HepG2 (cell line): ENCODE measurements around the gene CENPB. TPM values are rescaled to one million over a fixed set of nuclear protein-coding genes. Genes with fewer than 3 reads are reported as not detected.

ENCODE experiments used
- FOSL2 ChIP-seq: sonication (generic); formaldehyde crosslinking; IDR thresholded peaks from 2 replicates; pipeline ENCODE4 v1.4.0; 2020; ENCODE audit warnings: missing genetic modification reagents
- KDM5A ChIP-seq: fragments of 200-600 bp; sonication (generic); IDR thresholded peaks from 2 replicates; pipeline ENCODE4 v1.7.0; 2018; ENCODE audit warnings: antibody characterized with exemption, mild to moderate bottlenecking, low read length, borderline replicate concordance
- KLF15 ChIP-seq: sonication (generic); formaldehyde crosslinking; IDR thresholded peaks from 2 replicates; pipeline ENCODE4 v1.8.1; 2023; ENCODE audit warnings: borderline replicate concordance, mild to moderate bottlenecking, inconsistent platforms, missing genetic modification reagents, mixed read lengths
- MED8 ChIP-seq: sonication (generic); formaldehyde crosslinking; IDR thresholded peaks from 2 replicates; pipeline ENCODE4 v1.8.1; 2023; ENCODE audit warnings: mild to moderate bottlenecking, missing genetic modification reagents; ENCODE audit not compliant: insufficient replicate concordance
- NR1H2 ChIP-seq: sonication (generic); formaldehyde crosslinking; IDR thresholded peaks from 2 replicates; pipeline ENCODE4 v1.8.1; 2022; ENCODE audit warnings: low read depth, missing genetic modification reagents, borderline replicate concordance
- RFX1 ChIP-seq: fragments of 450-650 bp; IDR thresholded peaks from 2 replicates; pipeline ENCODE4 v1.6.1; 2017
- SCMH1 ChIP-seq: sonication (generic); formaldehyde crosslinking; IDR thresholded peaks from 2 replicates; pipeline ENCODE4 v1.9.0; 2021; ENCODE audit warnings: missing genetic modification reagents, mild to moderate bottlenecking, borderline replicate concordance
- SNAI1 ChIP-seq: sonication (generic); formaldehyde crosslinking; IDR thresholded peaks from 2 replicates; pipeline ENCODE4 v1.5.0; 2020; ENCODE audit warnings: mild to moderate bottlenecking, missing genetic modification reagents, borderline replicate concordance
- TP53 ChIP-seq: sonication (generic); formaldehyde crosslinking; conservative IDR thresholded peaks from 2 replicates; pipeline ENCODE4 v1.4.0; 2020; ENCODE audit warnings: missing genetic modification reagents
- ZFP36L1 ChIP-seq: sonication (generic); formaldehyde crosslinking; IDR thresholded peaks from 2 replicates; pipeline ENCODE4 v1.8.0; 2022; ENCODE audit warnings: mild to moderate bottlenecking, missing genetic modification reagents, moderate library complexity
- ZNF224 ChIP-seq: sonication (generic); formaldehyde crosslinking; IDR thresholded peaks from 2 replicates; pipeline ENCODE4 v1.5.0; 2020; ENCODE audit warnings: mild to moderate bottlenecking, missing genetic modification reagents
- ZNF510 ChIP-seq: sonication (generic); formaldehyde crosslinking; IDR thresholded peaks from 2 replicates; pipeline ENCODE4 v1.4.0; 2020; ENCODE audit warnings: low read depth, mild to moderate bottlenecking, missing genetic modification reagents
- ZNF577 ChIP-seq: sonication (generic); formaldehyde crosslinking; IDR thresholded peaks from 2 replicates; pipeline ENCODE4 v1.4.0; 2020; ENCODE audit warnings: mild to moderate bottlenecking, low read depth, missing genetic modification reagents, borderline replicate concordance
- ZNF775 ChIP-seq: sonication (generic); formaldehyde crosslinking; IDR thresholded peaks from 2 replicates; pipeline ENCODE4 v1.4.0; 2020; ENCODE audit warnings: missing genetic modification reagents, mild to moderate bottlenecking, moderate library complexity, borderline replicate concordance
- polyA plus RNA-seq, 8 experiments: library from polyadenylated mRNA; depleted of rRNA in 3 of 8; stranded (reverse) in 7 of 8; unstranded in 1 of 8; fragments of >200 nt; fragmentation: Illumina TruSeq in 4 of 8; extraction: Trizol in 4 of 8; gene quantifications; 2 replicates each; pipeline versions ENCODE4 v1.2.1 to v1.2.3, GENCODE V29; 2011 to 2016; ENCODE audit warnings: low read depth in 4 of 8, missing spikeins in 1 of 8, mixed read lengths in 1 of 8; ENCODE audit not compliant: insufficient read depth in 1 of 8
- total RNA-seq, 5 experiments: library from RNA; depleted of rRNA; stranded (reverse); fragments of >200 nt; fragmentation: Illumina TruSeq; extraction: Trizol; gene quantifications; 2 replicates each; pipeline ENCODE4 v1.2.3, GENCODE V29; 2016; ENCODE audit warnings: low read depth in 1 of 5
- TF ChIP-seq, protein P1 (sequence below): IDR thresholded peaks from 2 replicates; pipeline ENCODE4 v1.6.1; 2018; ENCODE audit warnings: missing genetic modification reagents, mild to moderate bottlenecking, missing compliant biosample characterization
- TF ChIP-seq, protein P2 (sequence below): sonication (generic); formaldehyde crosslinking; IDR thresholded peaks from 2 replicates; pipeline ENCODE4 v1.8.0; 2022; ENCODE audit warnings: missing genetic modification reagents, mild to moderate bottlenecking, borderline replicate concordance
- TF ChIP-seq, protein P3 (sequence below): IDR thresholded peaks from 2 replicates; pipeline ENCODE4 v1.6.1; 2016; ENCODE audit warnings: low read depth, control low read depth
- TF ChIP-seq, protein P4 (sequence below): sonication (generic); formaldehyde crosslinking; IDR thresholded peaks from 2 replicates; pipeline ENCODE4 v1.4.0; 2020; ENCODE audit warnings: mild to moderate bottlenecking, missing genetic modification reagents
- TF ChIP-seq, protein P5 (sequence below): sonication (generic); formaldehyde crosslinking; IDR thresholded peaks from 2 replicates; pipeline ENCODE4 v1.4.0; 2020; ENCODE audit warnings: mild to moderate bottlenecking, missing genetic modification reagents
- TF ChIP-seq, protein P6 (sequence below): sonication (generic); formaldehyde crosslinking; IDR thresholded peaks from 2 replicates; pipeline ENCODE4 v1.4.0; 2020; ENCODE audit warnings: missing genetic modification reagents

The CENPB gene
- total and polyA plus RNA-seq, 2 of the 13 experiments (the other 11 are each of a cell fraction or from before 2014, with no cell fraction given): 10.4 to 54.5 TPM

DNA sequence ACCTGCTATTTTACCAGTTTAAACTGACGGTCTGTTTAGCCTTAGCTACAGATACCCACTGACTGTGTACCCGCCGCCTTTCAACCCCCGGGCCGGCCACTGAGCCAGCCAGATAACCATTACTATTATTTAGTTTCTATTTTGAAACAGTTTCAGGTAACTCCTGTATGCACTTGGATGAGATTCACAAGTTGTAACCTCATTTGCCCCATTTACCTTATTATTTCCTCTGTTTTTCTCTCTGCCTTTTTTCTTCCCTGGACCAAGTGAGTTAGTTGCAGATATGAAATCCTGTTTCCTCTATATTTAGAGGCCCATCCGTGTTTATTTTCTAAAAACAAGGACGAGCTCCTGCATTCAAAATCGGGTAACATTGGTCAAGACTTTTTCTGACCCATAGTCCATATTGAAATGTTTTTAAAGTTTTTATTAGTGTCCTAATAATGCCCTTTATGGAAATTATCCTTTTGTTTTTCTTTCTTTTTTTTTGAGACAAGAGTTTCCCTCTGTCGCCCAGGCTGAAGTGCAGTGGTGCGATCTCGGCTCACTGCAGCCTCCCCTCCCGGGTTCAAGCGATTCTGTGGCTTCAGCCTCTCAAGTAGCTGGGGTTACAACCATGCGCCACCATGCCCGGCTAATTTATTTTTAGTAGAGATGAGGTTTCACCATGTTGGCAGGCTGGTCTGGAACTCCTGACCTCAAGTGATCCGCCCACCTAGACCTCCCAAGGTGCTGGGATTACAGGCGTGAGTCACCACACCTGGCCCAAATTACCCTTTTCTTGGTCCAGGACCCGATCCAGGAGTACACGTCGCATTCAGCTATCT, 34.6 kb upstream of the CENPB start (continued):
- TF ChIP-seq, protein P1, sequence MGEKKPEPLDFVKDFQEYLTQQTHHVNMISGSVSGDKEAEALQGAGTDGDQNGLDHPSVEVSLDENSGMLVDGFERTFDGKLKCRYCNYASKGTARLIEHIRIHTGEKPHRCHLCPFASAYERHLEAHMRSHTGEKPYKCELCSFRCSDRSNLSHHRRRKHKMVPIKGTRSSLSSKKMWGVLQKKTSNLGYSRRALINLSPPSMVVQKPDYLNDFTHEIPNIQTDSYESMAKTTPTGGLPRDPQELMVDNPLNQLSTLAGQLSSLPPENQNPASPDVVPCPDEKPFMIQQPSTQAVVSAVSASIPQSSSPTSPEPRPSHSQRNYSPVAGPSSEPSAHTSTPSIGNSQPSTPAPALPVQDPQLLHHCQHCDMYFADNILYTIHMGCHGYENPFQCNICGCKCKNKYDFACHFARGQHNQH (CRISPR knock-in tag): no peak
- TF ChIP-seq ZNF510 (CRISPR knock-in tag): no peak
- TF ChIP-seq NR1H2 (CRISPR knock-in tag): no peak
- TF ChIP-seq KLF15: peak; percentile 88; the same call in 1 of the 2 replicates
- 0 out of 2 replicates have a peak, but pooled peaks have one; percentile 3 for TF ChIP-seq TP53 (CRISPR knock-in tag)
- TF ChIP-seq, protein P2, sequence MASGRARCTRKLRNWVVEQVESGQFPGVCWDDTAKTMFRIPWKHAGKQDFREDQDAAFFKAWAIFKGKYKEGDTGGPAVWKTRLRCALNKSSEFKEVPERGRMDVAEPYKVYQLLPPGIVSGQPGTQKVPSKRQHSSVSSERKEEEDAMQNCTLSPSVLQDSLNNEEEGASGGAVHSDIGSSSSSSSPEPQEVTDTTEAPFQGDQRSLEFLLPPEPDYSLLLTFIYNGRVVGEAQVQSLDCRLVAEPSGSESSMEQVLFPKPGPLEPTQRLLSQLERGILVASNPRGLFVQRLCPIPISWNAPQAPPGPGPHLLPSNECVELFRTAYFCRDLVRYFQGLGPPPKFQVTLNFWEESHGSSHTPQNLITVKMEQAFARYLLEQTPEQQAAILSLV (CRISPR knock-in tag): 0 out of 2 replicates have a peak, but pooled peaks have one; percentile 65
- TF ChIP-seq MED8 (CRISPR knock-in tag): peak; percentile 15
- TF ChIP-seq SCMH1 (CRISPR knock-in tag): no peak
- peak; percentile 91 for TF ChIP-seq KDM5A
- TF ChIP-seq, protein P3, sequence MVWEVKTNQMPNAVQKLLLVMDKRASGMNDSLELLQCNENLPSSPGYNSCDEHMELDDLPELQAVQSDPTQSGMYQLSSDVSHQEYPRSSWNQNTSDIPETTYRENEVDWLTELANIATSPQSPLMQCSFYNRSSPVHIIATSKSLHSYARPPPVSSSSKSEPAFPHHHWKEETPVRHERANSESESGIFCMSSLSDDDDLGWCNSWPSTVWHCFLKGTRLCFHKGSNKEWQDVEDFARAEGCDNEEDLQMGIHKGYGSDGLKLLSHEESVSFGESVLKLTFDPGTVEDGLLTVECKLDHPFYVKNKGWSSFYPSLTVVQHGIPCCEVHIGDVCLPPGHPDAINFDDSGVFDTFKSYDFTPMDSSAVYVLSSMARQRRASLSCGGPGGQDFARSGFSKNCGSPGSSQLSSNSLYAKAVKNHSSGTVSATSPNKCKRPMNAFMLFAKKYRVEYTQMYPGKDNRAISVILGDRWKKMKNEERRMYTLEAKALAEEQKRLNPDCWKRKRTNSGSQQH: peak; percentile 15; the same call in 1 of the 2 replicates
- TF ChIP-seq, protein P4, sequence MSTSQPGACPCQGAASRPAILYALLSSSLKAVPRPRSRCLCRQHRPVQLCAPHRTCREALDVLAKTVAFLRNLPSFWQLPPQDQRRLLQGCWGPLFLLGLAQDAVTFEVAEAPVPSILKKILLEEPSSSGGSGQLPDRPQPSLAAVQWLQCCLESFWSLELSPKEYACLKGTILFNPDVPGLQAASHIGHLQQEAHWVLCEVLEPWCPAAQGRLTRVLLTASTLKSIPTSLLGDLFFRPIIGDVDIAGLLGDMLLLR: no peak; the same call in 1 of the 2 replicates
- TF ChIP-seq, protein P5, sequence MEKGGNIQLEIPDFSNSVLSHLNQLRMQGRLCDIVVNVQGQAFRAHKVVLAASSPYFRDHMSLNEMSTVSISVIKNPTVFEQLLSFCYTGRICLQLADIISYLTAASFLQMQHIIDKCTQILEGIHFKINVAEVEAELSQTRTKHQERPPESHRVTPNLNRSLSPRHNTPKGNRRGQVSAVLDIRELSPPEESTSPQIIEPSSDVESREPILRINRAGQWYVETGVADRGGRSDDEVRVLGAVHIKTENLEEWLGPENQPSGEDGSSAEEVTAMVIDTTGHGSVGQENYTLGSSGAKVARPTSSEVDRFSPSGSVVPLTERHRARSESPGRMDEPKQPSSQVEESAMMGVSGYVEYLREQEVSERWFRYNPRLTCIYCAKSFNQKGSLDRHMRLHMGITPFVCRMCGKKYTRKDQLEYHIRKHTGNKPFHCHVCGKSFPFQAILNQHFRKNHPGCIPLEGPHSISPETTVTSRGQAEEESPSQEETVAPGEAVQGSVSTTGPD (CRISPR knock-in tag): peak; percentile 81
- TF ChIP-seq ZFP36L1 (CRISPR knock-in tag): peak; percentile 8; the same call in 1 of the 2 replicates
- 0 out of 2 replicates have a peak, but pooled peaks have one; percentile 19 for TF ChIP-seq ZNF577 (CRISPR knock-in tag)
- 0 out of 2 replicates have a peak, but pooled peaks have one; percentile 51 for TF ChIP-seq ZNF775 (CRISPR knock-in tag)
- peak; percentile 39; the same call in 1 of the 2 replicates for TF ChIP-seq FOSL2 (CRISPR knock-in tag)
- TF ChIP-seq, protein P6, sequence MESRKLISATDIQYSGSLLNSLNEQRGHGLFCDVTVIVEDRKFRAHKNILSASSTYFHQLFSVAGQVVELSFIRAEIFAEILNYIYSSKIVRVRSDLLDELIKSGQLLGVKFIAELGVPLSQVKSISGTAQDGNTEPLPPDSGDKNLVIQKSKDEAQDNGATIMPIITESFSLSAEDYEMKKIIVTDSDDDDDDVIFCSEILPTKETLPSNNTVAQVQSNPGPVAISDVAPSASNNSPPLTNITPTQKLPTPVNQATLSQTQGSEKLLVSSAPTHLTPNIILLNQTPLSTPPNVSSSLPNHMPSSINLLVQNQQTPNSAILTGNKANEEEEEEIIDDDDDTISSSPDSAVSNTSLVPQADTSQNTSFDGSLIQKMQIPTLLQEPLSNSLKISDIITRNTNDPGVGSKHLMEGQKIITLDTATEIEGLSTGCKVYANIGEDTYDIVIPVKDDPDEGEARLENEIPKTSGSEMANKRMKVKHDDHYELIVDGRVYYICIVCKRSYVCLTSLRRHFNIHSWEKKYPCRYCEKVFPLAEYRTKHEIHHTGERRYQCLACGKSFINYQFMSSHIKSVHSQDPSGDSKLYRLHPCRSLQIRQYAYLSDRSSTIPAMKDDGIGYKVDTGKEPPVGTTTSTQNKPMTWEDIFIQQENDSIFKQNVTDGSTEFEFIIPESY (CRISPR knock-in tag): no peak
- TF ChIP-seq SNAI1 (CRISPR knock-in tag): no peak; the same call in 1 of the 2 replicates
- no peak for TF ChIP-seq RFX1
- 0 out of 2 replicates have a peak, but pooled peaks have one; percentile 56 for TF ChIP-seq ZNF224
